SK-N-MC (cell line): Measurements from ENCODE around the gene SSTR1.
"Not testable (repeated sequence)": the region's sequence is repeated elsewhere in the genome, so short reads cannot be mapped to it uniquely, and the experiment has no call there.

Experiments
- EZH2 ChIP-seq: fragments of 200-600 bp; sonication (generic); IDR thresholded peaks from one replicate; pipeline ENCODE4 v1.6.1; 2017; ENCODE audit warnings: antibody characterized with exemption
- POLR2AphosphoS5 ChIP-seq: IDR thresholded peaks from 2 replicates; pipeline ENCODE4 v1.6.1; 2012; ENCODE audit warnings: mild to moderate bottlenecking, low read depth, low read length, borderline replicate concordance

GRCh38 chr14:38190846-38191245, 16.9 kb upstream of the SSTR1 start:
- TF ChIP-seq EZH2, POLR2AphosphoS5: not testable (repeated sequence)
